ENCODE results near the gene FAM193A.
"Not testable (repeated sequence)": the region's sequence is repeated elsewhere in the genome, so short reads cannot be mapped to it uniquely, and the experiment has no call there.

DNA sequence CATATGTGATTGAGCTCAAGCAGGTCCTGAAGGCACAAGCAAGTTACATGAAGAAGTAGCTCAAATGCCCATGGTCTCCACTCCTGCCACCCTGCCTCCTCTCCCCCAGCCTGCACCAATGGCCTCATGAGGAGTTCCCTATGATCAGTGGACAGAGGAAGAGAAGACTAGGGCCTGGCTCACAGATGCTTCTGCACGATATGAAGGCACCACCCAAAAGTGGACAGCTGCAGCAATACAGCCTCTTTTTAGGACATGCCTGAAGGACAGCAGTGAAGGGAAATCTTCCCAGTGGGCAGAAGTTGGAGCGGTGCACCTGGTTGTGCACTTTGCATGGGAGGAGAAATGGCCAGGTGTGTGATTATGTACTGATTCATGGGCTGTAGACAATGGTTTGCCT lies 201.8 kb downstream of the FAM193A start:
- TF ChIP-seq, protein P1, sequence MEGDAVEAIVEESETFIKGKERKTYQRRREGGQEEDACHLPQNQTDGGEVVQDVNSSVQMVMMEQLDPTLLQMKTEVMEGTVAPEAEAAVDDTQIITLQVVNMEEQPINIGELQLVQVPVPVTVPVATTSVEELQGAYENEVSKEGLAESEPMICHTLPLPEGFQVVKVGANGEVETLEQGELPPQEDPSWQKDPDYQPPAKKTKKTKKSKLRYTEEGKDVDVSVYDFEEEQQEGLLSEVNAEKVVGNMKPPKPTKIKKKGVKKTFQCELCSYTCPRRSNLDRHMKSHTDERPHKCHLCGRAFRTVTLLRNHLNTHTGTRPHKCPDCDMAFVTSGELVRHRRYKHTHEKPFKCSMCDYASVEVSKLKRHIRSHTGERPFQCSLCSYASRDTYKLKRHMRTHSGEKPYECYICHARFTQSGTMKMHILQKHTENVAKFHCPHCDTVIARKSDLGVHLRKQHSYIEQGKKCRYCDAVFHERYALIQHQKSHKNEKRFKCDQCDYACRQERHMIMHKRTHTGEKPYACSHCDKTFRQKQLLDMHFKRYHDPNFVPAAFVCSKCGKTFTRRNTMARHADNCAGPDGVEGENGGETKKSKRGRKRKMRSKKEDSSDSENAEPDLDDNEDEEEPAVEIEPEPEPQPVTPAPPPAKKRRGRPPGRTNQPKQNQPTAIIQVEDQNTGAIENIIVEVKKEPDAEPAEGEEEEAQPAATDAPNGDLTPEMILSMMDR (optimal IDR thresholded peaks at IDR 0.05 in 1 of 3, IDR thresholded peaks at IDR 0.05 in 1 of 3, conservative IDR thresholded peaks at IDR 0.05 in 1 of 3; ENCODE audit: extremely low read depth in 1 of 3, insufficient read depth in 2 of 3, low read length in 3 of 3), result not testable (repeated sequence)
- TF ChIP-seq EZH2 (IDR thresholded peaks at IDR 0.05; ENCODE audit: low read length), result not testable (repeated sequence)
